ENCODE data around the gene HYLS1.

GRCh38 chr11:125941619-125942611 lies 54.4 kb downstream of the HYLS1 start:
- TF ChIP-seq POLR2AphosphoS5 (IDR thresholded peaks at IDR 0.05): no peak
- peak in 6 of 11 experiments; percentile 27 to 63 (median 54) for TF ChIP-seq CTCF (IDR thresholded peaks at IDR 0.05 in 8 of 11, conservative IDR thresholded peaks at IDR 0.05 in 3 of 11)
- TF ChIP-seq POLR2A (IDR thresholded peaks at IDR 0.05): no peak

Measured in spleen (tissue), 7 donors.